Hepatocyte (in vitro differentiated cells): ENCODE results near the gene FOSL1. TPM values are rescaled to one million over a fixed set of nuclear protein-coding genes. Genes with fewer than 3 reads are reported as not detected.

Experiments
- DNase-seq: peaks from one replicate; pipeline ENCODE4 v3.0.0-alpha.2; 2016; ENCODE audit warnings: low spot score
- H2AFZ ChIP-seq: fragments of 200-600 bp; sonication (generic); 2 replicates; pipeline ENCODE4 v1.6.0; 2016; ENCODE audit warnings: antibody characterized with exemption, mild to moderate bottlenecking
- H3K27ac ChIP-seq: fragments of 200-600 bp; sonication (generic); 2 replicates; pipeline ENCODE4 v1.5.1; 2016; ENCODE audit warnings: mild to moderate bottlenecking
- H3K27me3 ChIP-seq: fragments of 200-600 bp; sonication (generic); 2 replicates; pipeline ENCODE4 v1.6.1; 2016
- H3K36me3 ChIP-seq: fragments of 200-600 bp; sonication (generic); replicated peaks from 2 replicates; pipeline ENCODE4 v1.5.1; 2016; ENCODE audit warnings: low read depth; ENCODE audit not compliant: insufficient read depth
- H3K4me1 ChIP-seq: fragments of 200-600 bp; sonication (generic); 2 replicates; pipeline ENCODE4 v1.5.1; 2016; ENCODE audit warnings: mild to moderate bottlenecking, moderate library complexity; ENCODE audit not compliant: insufficient read depth
- H3K4me2 ChIP-seq: fragments of 200-600 bp; sonication (generic); 2 replicates; pipeline ENCODE4 v1.6.0; 2016
- H3K4me3 ChIP-seq: fragments of 200-600 bp; sonication (generic); 2 replicates; pipeline ENCODE4 v1.5.1; 2016; ENCODE audit warnings: mild to moderate bottlenecking
- H3K79me2 ChIP-seq: fragments of 200-600 bp; sonication (generic); 2 replicates; pipeline ENCODE4 v1.6.0; 2017; ENCODE audit warnings: mild to moderate bottlenecking
- H3K9me2 ChIP-seq: fragments of 200-600 bp; sonication (generic); replicated peaks from 2 replicates; pipeline ENCODE4 v1.6.0; 2017; ENCODE audit warnings: mild to moderate bottlenecking; ENCODE audit not compliant: insufficient read depth
- H3K9me3 ChIP-seq: fragments of 200-600 bp; sonication (generic); 2 replicates; pipeline ENCODE4 v1.5.1; 2016; ENCODE audit warnings: low read depth, mild to moderate bottlenecking
- H4K20me1 ChIP-seq: fragments of 200-600 bp; sonication (generic); 2 replicates; pipeline ENCODE4 v1.6.0; 2016; ENCODE audit warnings: mild to moderate bottlenecking; ENCODE audit not compliant: insufficient read depth, poor library complexity, severe bottlenecking
- EZH2 ChIP-seq: fragments of 200-600 bp; sonication (generic); IDR thresholded peaks from 2 replicates; pipeline ENCODE4 v1.6.1; 2016; ENCODE audit warnings: antibody characterized with exemption, mild to moderate bottlenecking, borderline replicate concordance
- EZH2phosphoT487 ChIP-seq: fragments of 200-600 bp; sonication (generic); IDR thresholded peaks from one replicate; pipeline ENCODE4 v1.6.1; 2018; ENCODE audit warnings: antibody characterized with exemption, mild to moderate bottlenecking, low read depth, moderate library complexity; ENCODE audit not compliant: unreplicated experiment, severe bottlenecking
- WGBS: methylation state at CpG from one replicate; pipeline ENCODE4 v1.1.6; 2016; ENCODE audit warnings: low lambda C conversion rate; ENCODE audit errors: missing lambda C conversion rate; 5-methylcytosine and 5-hydroxymethylcytosine counted together
- polyA plus RNA-seq: library from polyadenylated mRNA; unstranded; fragments of >200 nt; fragmentation: Nextera tagmentation; extraction: Ambion mirVana; gene quantifications from 2 replicates; pipeline ENCODE4 v1.2.1, GENCODE V29; 2016
- total RNA-seq: library from RNA; depleted of rRNA; stranded (reverse); fragments of >200 nt; gene quantifications from 2 replicates; pipeline ENCODE4 v1.2.3, GENCODE V29; 2014
- TF ChIP-seq, protein P1 (sequence below): fragments of 200-600 bp; sonication (generic); IDR thresholded peaks from 2 replicates; pipeline ENCODE4 v1.5.1; 2016; ENCODE audit warnings: antibody characterized with exemption, mild to moderate bottlenecking; ENCODE audit not compliant: poor library complexity

Gene FOSL1
- total and polyA plus RNA-seq, 2 experiments from 2014 or later: 4.5 to 16.5 TPM

DNA sequence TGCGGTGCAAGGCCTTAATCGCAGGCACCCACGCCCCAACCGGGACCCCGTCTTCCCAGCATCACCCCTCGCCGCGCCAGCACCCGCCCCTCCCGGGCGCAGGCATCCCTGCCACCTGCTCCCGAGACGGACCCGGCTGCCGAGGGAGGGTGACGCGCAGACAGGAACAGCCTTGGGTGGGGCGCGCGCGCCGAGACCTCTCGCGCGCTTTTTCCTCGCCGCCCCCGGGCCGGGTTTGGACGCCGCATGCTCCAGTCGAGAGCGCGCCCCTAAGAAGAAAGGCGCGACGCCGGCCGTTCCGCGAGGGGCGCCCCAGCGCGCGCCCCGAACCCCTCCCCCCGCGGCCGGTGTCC, 42.7 kb downstream of the FOSL1 start:
- Histone ChIP-seq H3K27me3 (no peaks in the 10 kb centered on the region), H3K9me2 (no peaks in the 10 kb centered on the region), H3K9me3 (no peaks in the 10 kb centered on the region), H4K20me1 (peaks cover 38% of the 10 kb centered on the region), H3K36me3 (no peaks in the 10 kb centered on the region), H3K27ac (peak overlapping the region; percentile 99), H2AFZ (peak overlapping the region; percentile 26), H3K4me1 (peaks cover 38% of the 10 kb centered on the region), H3K79me2 (peaks cover 55% of the 10 kb centered on the region), H3K4me2 (peak overlapping the region; percentile 92), H3K4me3 (peak overlapping the region; percentile 95)
- no peak for TF ChIP-seq EZH2phosphoT487
- TF ChIP-seq EZH2: no peak
- TF ChIP-seq, protein P1, sequence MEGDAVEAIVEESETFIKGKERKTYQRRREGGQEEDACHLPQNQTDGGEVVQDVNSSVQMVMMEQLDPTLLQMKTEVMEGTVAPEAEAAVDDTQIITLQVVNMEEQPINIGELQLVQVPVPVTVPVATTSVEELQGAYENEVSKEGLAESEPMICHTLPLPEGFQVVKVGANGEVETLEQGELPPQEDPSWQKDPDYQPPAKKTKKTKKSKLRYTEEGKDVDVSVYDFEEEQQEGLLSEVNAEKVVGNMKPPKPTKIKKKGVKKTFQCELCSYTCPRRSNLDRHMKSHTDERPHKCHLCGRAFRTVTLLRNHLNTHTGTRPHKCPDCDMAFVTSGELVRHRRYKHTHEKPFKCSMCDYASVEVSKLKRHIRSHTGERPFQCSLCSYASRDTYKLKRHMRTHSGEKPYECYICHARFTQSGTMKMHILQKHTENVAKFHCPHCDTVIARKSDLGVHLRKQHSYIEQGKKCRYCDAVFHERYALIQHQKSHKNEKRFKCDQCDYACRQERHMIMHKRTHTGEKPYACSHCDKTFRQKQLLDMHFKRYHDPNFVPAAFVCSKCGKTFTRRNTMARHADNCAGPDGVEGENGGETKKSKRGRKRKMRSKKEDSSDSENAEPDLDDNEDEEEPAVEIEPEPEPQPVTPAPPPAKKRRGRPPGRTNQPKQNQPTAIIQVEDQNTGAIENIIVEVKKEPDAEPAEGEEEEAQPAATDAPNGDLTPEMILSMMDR: no peak
- WGBS: 0% methylated on average over 10 of the region's 49 CpGs
- no peak for DNase-seq

DNA sequence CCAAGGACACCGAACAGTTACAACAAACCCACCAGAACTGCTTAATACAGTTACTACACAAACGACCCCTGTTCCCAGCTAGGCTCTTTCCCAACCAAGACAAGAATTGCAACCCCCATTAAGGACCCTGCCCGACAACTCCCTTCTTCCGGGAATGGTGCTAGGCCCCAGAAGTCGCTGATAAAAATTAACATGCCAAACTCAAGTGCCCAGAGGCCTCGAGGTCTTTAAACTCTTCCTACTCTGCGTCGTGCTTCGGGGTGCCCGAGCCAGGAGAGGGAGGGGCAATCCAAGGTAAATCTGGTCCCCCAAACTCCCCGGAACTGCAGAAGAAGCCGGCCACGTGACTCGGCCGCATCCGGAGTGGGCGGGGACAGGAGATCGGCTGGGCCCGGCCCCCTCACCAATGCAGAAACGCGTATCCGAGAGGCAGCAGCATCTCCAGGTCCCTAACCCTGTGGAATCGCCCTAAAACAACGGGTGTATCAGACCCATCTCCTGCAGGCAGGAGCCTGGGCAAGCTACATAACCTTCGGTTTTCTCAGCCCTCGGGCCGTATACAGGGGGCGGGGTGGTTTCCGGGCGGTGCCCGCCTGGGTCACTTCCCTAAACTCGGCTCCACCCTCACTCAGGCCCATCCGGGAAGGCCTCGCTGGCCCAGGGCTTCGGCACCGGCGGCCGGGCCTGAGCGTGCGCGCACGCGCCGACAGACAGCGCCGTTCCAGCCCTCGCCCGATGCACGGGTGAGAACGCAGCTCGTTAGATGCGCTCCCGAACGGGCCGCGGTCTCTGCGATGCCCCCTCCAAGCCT, 43.3 kb downstream of the FOSL1 start:
- Histone ChIP-seq H3K4me2 (peak overlapping the region; percentile 92), H3K36me3 (no peaks in the 10 kb centered on the region), H3K27ac (peak overlapping the region; percentile 99), H3K27me3 (no peaks in the 10 kb centered on the region), H3K79me2 (peaks cover 50% of the 10 kb centered on the region), H3K4me3 (peak overlapping the region; percentile 95), H4K20me1 (peaks cover 38% of the 10 kb centered on the region), H3K4me1 (peaks cover 38% of the 10 kb centered on the region), H2AFZ (peak overlapping the region; percentile 26), H3K9me3 (no peaks in the 10 kb centered on the region), H3K9me2 (no peaks in the 10 kb centered on the region)
- TF ChIP-seq EZH2 (no peak), EZH2phosphoT487 (no peak)
- TF ChIP-seq, protein P1: no peak
- DNase-seq: peak; percentile 84
- WGBS: 2% methylated on average over 50 of the region's 57 CpGs

GRCh38 chr11:65855927-65856363, 44.2 kb downstream of the FOSL1 start:
- Histone ChIP-seq H4K20me1 (peaks cover 38% of the 10 kb centered on the region), H3K36me3 (no peaks in the 10 kb centered on the region), H3K4me2 (peak overlapping the region; percentile 92), H3K27me3 (no peaks in the 10 kb centered on the region), H3K9me3 (no peaks in the 10 kb centered on the region), H3K27ac (peak overlapping the region; percentile 99), H3K79me2 (peaks cover 41% of the 10 kb centered on the region), H3K4me1 (peaks cover 29% of the 10 kb centered on the region), H2AFZ (no peak overlapping the region), H3K9me2 (no peaks in the 10 kb centered on the region), H3K4me3 (peak overlapping the region; percentile 95)
- DNase-seq: peak; percentile 13
- WGBS: 97% methylated on average over 15 of the region's 15 CpGs
- TF ChIP-seq EZH2 (no peak), EZH2phosphoT487 (no peak)
- TF ChIP-seq, protein P1: no peak
